Osteocyte (in vitro differentiated cells): ENCODE data around the gene RPL39L. TPM values are rescaled to one million over a fixed set of nuclear protein-coding genes. Genes with fewer than 3 reads are reported as not detected.

Experiments
- DNase-seq: peaks from one replicate; pipeline ENCODE4 v3.0.0; 2021; ENCODE audit warnings: mixed read lengths; ENCODE audit not compliant: unreplicated experiment; ENCODE audit errors: extremely low spot score
- H3K27ac Mint-ChIP-seq: one replicate; pipeline ENCODE4 v1.8.0; 2021; ENCODE audit warnings: mild to moderate bottlenecking, mixed read lengths; ENCODE audit not compliant: unreplicated experiment
- H3K27me3 Mint-ChIP-seq: one replicate; pipeline ENCODE4 v1.8.0; 2021; ENCODE audit warnings: mixed read lengths; ENCODE audit not compliant: unreplicated experiment
- H3K36me3 Mint-ChIP-seq: one replicate; pipeline ENCODE4 v1.8.0; 2021; ENCODE audit warnings: mixed read lengths; ENCODE audit not compliant: unreplicated experiment
- H3K4me1 Mint-ChIP-seq: one replicate; pipeline ENCODE4 v1.8.0; 2021; ENCODE audit warnings: mixed read lengths; ENCODE audit not compliant: unreplicated experiment
- H3K4me3 Mint-ChIP-seq: one replicate; pipeline ENCODE4 v1.8.0; 2021; ENCODE audit warnings: mild to moderate bottlenecking, moderate library complexity, mixed read lengths; ENCODE audit not compliant: unreplicated experiment
- H3K9me3 Mint-ChIP-seq: one replicate; pipeline ENCODE4 v1.8.0; 2021; ENCODE audit warnings: mixed read lengths; ENCODE audit not compliant: unreplicated experiment
- CTCF ChIP-seq: fragments of 200-600 bp; sonication (generic); IDR thresholded peaks from 2 replicates; pipeline ENCODE4 v1.5.0; 2021; ENCODE audit warnings: antibody characterized with exemption, mild to moderate bottlenecking, moderate library complexity
- total RNA-seq: library from RNA; stranded (reverse); gene quantifications from 2 replicates; pipeline ENCODE4 v1.2.1, GENCODE V29; 2021

Gene RPL39L
- total RNA-seq, 1 donor from 2014 or later = 19.5 TPM

- no peak for DNase-seq
- Mint-ChIP-seq H3K4me3 (no peak overlapping the region), H3K27me3 (no peaks in the 10 kb centered on the region), H3K4me1 (peaks cover 12% of the 10 kb centered on the region), H3K36me3 (peaks cover under 1% of the 10 kb centered on the region), H3K27ac (no peak overlapping the region), H3K9me3 (no peaks in the 10 kb centered on the region)
- no peak for TF ChIP-seq CTCF
Measured at GRCh38 chr3:187104933-187105332, 34.4 kb downstream of the RPL39L start.

- peaks cover 12% of the 10 kb centered on the region for H3K4me1 Mint-ChIP-seq
- no peak for TF ChIP-seq CTCF
- H3K36me3 Mint-ChIP-seq = peaks cover 2% of the 10 kb centered on the region
Measured at GRCh38 chr3:187104342-187104741, 35.0 kb downstream of the RPL39L start.

GRCh38 chr3:187103251-187103650, 36.0 kb downstream of the RPL39L start:
- H3K27me3 Mint-ChIP-seq = no peaks in the 10 kb centered on the region
- peaks cover 12% of the 10 kb centered on the region for H3K9me3 Mint-ChIP-seq
- TF ChIP-seq CTCF = no peak
- H3K27ac Mint-ChIP-seq = no peak overlapping the region
- peaks cover 12% of the 10 kb centered on the region for H3K4me1 Mint-ChIP-seq
- peaks cover 2% of the 10 kb centered on the region for H3K36me3 Mint-ChIP-seq
- DNase-seq = no peak
- H3K4me3 Mint-ChIP-seq = no peak overlapping the region

More at GRCh38 chr3:187104342-187104741, 35.0 kb downstream of the RPL39L start:
- Mint-ChIP-seq H3K4me3 (no peak overlapping the region), H3K27me3 (no peaks in the 10 kb centered on the region), H3K27ac (no peak overlapping the region), H3K9me3 (peaks cover under 1% of the 10 kb centered on the region)
- DNase-seq = no peak

GRCh38 chr3:187102073-187102634, 37.1 kb downstream of the RPL39L start:
- peaks cover 12% of the 10 kb centered on the region for H3K4me1 Mint-ChIP-seq
- peak overlapping the region; percentile 54 for H3K4me3 Mint-ChIP-seq
- no peak for TF ChIP-seq CTCF
- peak overlapping the region; percentile 73 for H3K27ac Mint-ChIP-seq
- peaks cover 20% of the 10 kb centered on the region for H3K9me3 Mint-ChIP-seq
- no peaks in the 10 kb centered on the region for H3K27me3 Mint-ChIP-seq
- no peak for DNase-seq
- peaks cover 2% of the 10 kb centered on the region for H3K36me3 Mint-ChIP-seq

GRCh38 chr3:187101184-187102072, 37.9 kb downstream of the RPL39L start:
- Mint-ChIP-seq H3K36me3 (peaks cover 2% of the 10 kb centered on the region), H3K4me3 (peak overlapping the region; percentile 54), H3K9me3 (peaks cover 25% of the 10 kb centered on the region), H3K27ac (peak overlapping the region; percentile 73), H3K27me3 (no peaks in the 10 kb centered on the region), H3K4me1 (peaks cover 12% of the 10 kb centered on the region)
- no peak for TF ChIP-seq CTCF
- no peak for DNase-seq
